ENCODE data around the gene DHCR7. TPM values are rescaled to one million over a fixed set of nuclear protein-coding genes. Genes with fewer than 3 reads are reported as not detected.

Gene DHCR7
- total and polyA plus RNA-seq, 2 donors (not counting 1 experiment from before 2014, with no cell fraction given), result 6.9 to 15.3 TPM

GRCh38 chr11:71466358-71466757 lies 18.2 kb upstream of the DHCR7 start:
- WGBS (ENCODE audit: insufficient coverage), result 96% methylated on average over 8 of the region's 9 CpGs
- no peaks in the 10 kb centered on the region for H3K79me2 ChIP-seq (ENCODE audit: control insufficient read depth, insufficient read depth, low read length)
- H3K4me1 ChIP-seq (ENCODE audit: control insufficient read depth in 2 of 2, insufficient read depth in 2 of 2, low read length in 2 of 2), result no peaks in the 10 kb centered on the region
- ChIA-PET POLR2A (no interaction called here), CTCF (no interaction called here)
- H3K27me3 ChIP-seq (replicated peaks in 1 of 4; ENCODE audit: control extremely low read depth in 1 of 4, control insufficient read depth in 3 of 4, insufficient read depth in 4 of 4, low read length in 3 of 4), result no peaks in the 10 kb centered on the region
- H2AFZ ChIP-seq (ENCODE audit: insufficient read depth, low read depth, low read length, poor library complexity, severe bottlenecking), result no peak overlapping the region
- ATAC-seq (ENCODE audit: low read depth) (no peak), DNase-seq (no peak)
- H3K9me3 Mint-ChIP-seq (ENCODE audit: insufficient read depth), result no peaks in the 10 kb centered on the region
- H3K4me3 ChIP-seq (ENCODE audit: control extremely low read depth in 1 of 5, extremely low read depth in 1 of 5, insufficient read depth in 1 of 5, low read depth in 2 of 5, low read length in 4 of 5), result no peak overlapping the region
- peaks cover 0 to 3% (median 0%) of the 10 kb centered on the region in 3 donors for H3K9me3 ChIP-seq (ENCODE audit: control extremely low read depth in 1 of 3, control insufficient read depth in 2 of 3, insufficient read depth in 1 of 3, low read length in 2 of 3)
- no peak overlapping the region for H3K9ac ChIP-seq (ENCODE audit: low read length)
- intact Hi-C loops (cut with micrococcal nuclease), result no loop called here
- H3K4me3 Mint-ChIP-seq, result no peak overlapping the region
- no peak for TF ChIP-seq EZH2 (IDR thresholded peaks at IDR 0.05; ENCODE audit: borderline replicate concordance, insufficient read depth, low read depth, low read length, poor library complexity, severe bottlenecking)
- TF ChIP-seq CTCF (IDR thresholded peaks at IDR 0.05), result no peak
- peaks cover 5% of the 10 kb centered on the region for H3K4me1 Mint-ChIP-seq
- peaks cover 11% of the 10 kb centered on the region for H4K20me1 ChIP-seq (ENCODE audit: control insufficient read depth, insufficient read depth, low read length, poor library complexity, severe bottlenecking)
- no peak overlapping the region for H3K27ac ChIP-seq (ENCODE audit: low read length in 2 of 2)
- peaks cover 0 to 49% of the 10 kb centered on the region in 2 experiments for H3K36me3 ChIP-seq (replicated peaks in 1 of 2; ENCODE audit: control extremely low read depth in 1 of 2, control insufficient read depth in 1 of 2, extremely low read depth in 1 of 2, insufficient read depth in 2 of 2, low read length in 1 of 2)
- H3K27me3 Mint-ChIP-seq, result no peaks in the 10 kb centered on the region
- H3K27ac Mint-ChIP-seq, result peak overlapping the region; percentile 38
- H3K4me2 ChIP-seq (replicated peaks; ENCODE audit: low read depth, low read length, poor library complexity, severe bottlenecking), result no peak overlapping the region

DNA sequence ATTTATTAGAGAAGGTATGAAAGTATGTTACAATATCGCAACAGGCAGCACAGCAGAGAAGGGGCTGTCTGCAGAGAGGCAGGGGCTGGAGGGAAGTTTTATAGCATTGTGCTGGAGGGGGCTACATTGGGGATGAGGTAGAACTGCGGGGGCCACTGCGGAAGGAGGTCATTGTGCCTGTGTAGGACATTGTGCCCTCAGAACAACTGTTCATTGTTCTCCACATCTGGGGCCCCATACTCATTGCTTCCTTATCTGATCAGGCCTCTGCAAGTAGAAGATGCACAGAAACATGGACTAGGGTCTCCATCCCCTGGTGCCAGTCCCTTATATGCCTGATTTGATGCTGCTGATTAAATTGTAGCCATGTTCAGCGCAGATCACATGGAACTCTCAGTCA lies 16.9 kb upstream of the DHCR7 start:
- intact Hi-C loops (cut with micrococcal nuclease), result no loop called here
- no peak overlapping the region for H3K27ac Mint-ChIP-seq
- H3K27me3 Mint-ChIP-seq, result no peaks in the 10 kb centered on the region
- ChIA-PET POLR2A (no interaction called here), CTCF (no interaction called here)
- no peak overlapping the region for H3K4me3 Mint-ChIP-seq
- no peaks in the 10 kb centered on the region for H3K4me1 ChIP-seq (ENCODE audit: control insufficient read depth in 2 of 2, insufficient read depth in 2 of 2, low read length in 2 of 2)
- peaks cover 5% of the 10 kb centered on the region for H3K4me1 Mint-ChIP-seq
- no peaks in the 10 kb centered on the region for H3K9me3 Mint-ChIP-seq (ENCODE audit: insufficient read depth)
- H3K9ac ChIP-seq (ENCODE audit: low read length), result no peak overlapping the region
- no peaks in the 10 kb centered on the region for H3K27me3 ChIP-seq (replicated peaks in 1 of 4; ENCODE audit: control extremely low read depth in 1 of 4, control insufficient read depth in 3 of 4, insufficient read depth in 4 of 4, low read length in 3 of 4)
- WGBS (ENCODE audit: insufficient coverage), result 94% methylated on average over 2 of the region's 4 CpGs
- no peaks in the 10 kb centered on the region for H3K79me2 ChIP-seq (ENCODE audit: control insufficient read depth, insufficient read depth, low read length)
- H3K36me3 ChIP-seq (replicated peaks in 1 of 2; ENCODE audit: control extremely low read depth in 1 of 2, control insufficient read depth in 1 of 2, extremely low read depth in 1 of 2, insufficient read depth in 2 of 2, low read length in 1 of 2), result peaks cover 0 to 57% of the 10 kb centered on the region in 2 experiments
- no peak overlapping the region for H3K4me2 ChIP-seq (replicated peaks; ENCODE audit: low read depth, low read length, poor library complexity, severe bottlenecking)
- peaks cover 14% of the 10 kb centered on the region for H4K20me1 ChIP-seq (ENCODE audit: control insufficient read depth, insufficient read depth, low read length, poor library complexity, severe bottlenecking)
- DNase-seq (no peak), ATAC-seq (ENCODE audit: low read depth) (no peak)
- no peak overlapping the region for H2AFZ ChIP-seq (ENCODE audit: insufficient read depth, low read depth, low read length, poor library complexity, severe bottlenecking)
- TF ChIP-seq EZH2 (IDR thresholded peaks at IDR 0.05; ENCODE audit: borderline replicate concordance, insufficient read depth, low read depth, low read length, poor library complexity, severe bottlenecking) (no peak), CTCF (IDR thresholded peaks at IDR 0.05) (no peak)
- H3K27ac ChIP-seq (ENCODE audit: low read length in 2 of 2), result no peak overlapping the region
- no peak overlapping the region for H3K4me3 ChIP-seq (ENCODE audit: control extremely low read depth in 1 of 5, extremely low read depth in 1 of 5, insufficient read depth in 1 of 5, low read depth in 2 of 5, low read length in 4 of 5)
- H3K9me3 ChIP-seq (ENCODE audit: control extremely low read depth in 1 of 3, control insufficient read depth in 2 of 3, insufficient read depth in 1 of 3, low read length in 2 of 3), result peaks cover 0 to 3% (median 0%) of the 10 kb centered on the region in 3 donors
